ENCODE data around the gene SLC25A22. TPM values are rescaled to one million over a fixed set of nuclear protein-coding genes. Genes with fewer than 3 reads are reported as not detected.

Gene SLC25A22
- total and polyA plus RNA-seq, 9 of the 15 experiments (the other 6 are each of a cell fraction or from before 2014, with no cell fraction given), result 0.41 to 55.4 (median 11.4) TPM

- peak; percentile 62; the same call in 1 of the 2 replicates for TF ChIP-seq CEBPG (CRISPR knock-in tag; IDR thresholded peaks at IDR 0.05)
- peak; percentile 29 to 41; a peak in 2 of 4 replicates for TF ChIP-seq CEBPG (tag; conservative IDR thresholded peaks at IDR 0.05 in 1 of 2, IDR thresholded peaks at IDR 0.05 in 1 of 2)
- peak; percentile 8; the same call in 1 of the 2 replicates for TF ChIP-seq GATAD2B (IDR thresholded peaks at IDR 0.05; ENCODE audit: borderline replicate concordance)
- TF ChIP-seq ZNF143 (CRISPR knock-in tag; IDR thresholded peaks at IDR 0.05), result 0 out of 2 replicates have a peak, but pooled peaks have one; percentile 35
- TF ChIP-seq RUNX1 (IDR thresholded peaks at IDR 0.05; ENCODE audit: low read depth), result no peak
- peak; percentile 70 for TF ChIP-seq ATF7 (IDR thresholded peaks at IDR 0.05)
- TF ChIP-seq THRAP3 (IDR thresholded peaks at IDR 0.05; ENCODE audit: borderline replicate concordance), result no peak
- TF ChIP-seq NFIC (IDR thresholded peaks at IDR 0.05), result 0 out of 2 replicates have a peak, but pooled peaks have one; percentile 14
- TF ChIP-seq RHOXF2B (CRISPR knock-in tag; conservative IDR thresholded peaks at IDR 0.05), result no peak
- TF ChIP-seq JUND (IDR thresholded peaks at IDR 0.05; ENCODE audit: borderline replicate concordance, low read depth, low read length), result peak; percentile 50; the same call in 1 of the 2 replicates
- peak; percentile 16; the same call in 1 of the 3 replicates for TF ChIP-seq JUND (tag; IDR thresholded peaks at IDR 0.05; ENCODE audit: borderline replicate concordance, low read depth, low read length)
- no peak; the same call in 1 of the 2 replicates for TF ChIP-seq JUN (IDR thresholded peaks at IDR 0.05; ENCODE audit: borderline replicate concordance, low read depth, low read length)
- TF ChIP-seq JUN (CRISPR knock-in tag; IDR thresholded peaks at IDR 0.05; ENCODE audit: borderline replicate concordance), result peak; percentile 78; the same call in 1 of the 2 replicates
- TF ChIP-seq CHD1 (IDR thresholded peaks at IDR 0.05; ENCODE audit: low read length), result peak; percentile 9
- TF ChIP-seq TEAD4 (IDR thresholded peaks at IDR 0.05; ENCODE audit: low read length), result no peak
- TF ChIP-seq TEAD4 (CRISPR knock-in tag; IDR thresholded peaks at IDR 0.05; ENCODE audit: borderline replicate concordance), result 0 out of 2 replicates have a peak, but pooled peaks have one; percentile 37
- TF ChIP-seq FOXA3 (CRISPR knock-in tag; conservative IDR thresholded peaks at IDR 0.05 in 1 of 2, IDR thresholded peaks at IDR 0.05 in 1 of 2), result 0 out of 4 replicates have a peak, but pooled peaks of 1 of the 2 experiments have one; percentile 66
- TF ChIP-seq CEBPB (tag; IDR thresholded peaks at IDR 0.05), result peak; percentile 65
Observed at GRCh38 chr11:818396-819128, 20.5 kb upstream of the SLC25A22 start, which contains the start of gene PNPLA2 (continued).

Measured in K562 (cell line).